ENCODE results near the gene LTO1. TPM values are rescaled to one million over a fixed set of nuclear protein-coding genes. Genes with fewer than 3 reads are reported as not detected.

The LTO1 gene
- total and polyA plus RNA-seq, 2 of the 13 experiments (the other 11 are each of a cell fraction or from before 2014, with no cell fraction given) = 11.8 to 15.0 TPM

DNA sequence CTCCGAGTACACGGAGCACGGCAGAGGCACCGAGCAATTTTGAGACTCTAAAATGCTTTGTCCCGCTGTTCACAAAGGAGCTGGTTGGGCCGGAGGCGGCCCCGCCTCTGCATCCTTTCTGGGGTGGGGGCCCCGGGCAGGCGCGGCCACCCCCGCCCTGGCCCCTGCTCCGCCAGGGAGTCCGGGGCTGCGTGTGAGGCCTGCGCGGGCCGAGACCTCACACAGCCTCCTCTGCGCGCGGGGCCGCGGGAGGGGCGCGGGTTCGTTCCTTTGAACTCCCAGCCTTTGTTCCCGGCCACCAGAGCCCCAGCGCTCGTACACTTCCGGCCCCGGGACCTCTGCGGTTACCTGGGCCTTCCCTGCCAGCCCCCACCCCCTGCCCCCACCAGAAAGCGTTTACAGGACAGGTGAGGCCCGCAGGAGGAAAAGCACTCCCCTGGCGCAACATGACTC, 27.1 kb upstream of the LTO1 start (continued):
- no peak for TF ChIP-seq ZNF660 (CRISPR knock-in tag; IDR thresholded peaks at IDR 0.05; ENCODE audit: borderline replicate concordance, low read depth)
- 0 out of 2 replicates have a peak, but pooled peaks have one; percentile 22 for TF ChIP-seq ATF2 (CRISPR knock-in tag; IDR thresholded peaks at IDR 0.05)
- no peak for TF ChIP-seq ZNF256 (CRISPR knock-in tag; conservative IDR thresholded peaks at IDR 0.05)
- 0 out of 2 replicates have a peak, but pooled peaks have one; percentile 43 for TF ChIP-seq ZNF703 (CRISPR knock-in tag; IDR thresholded peaks at IDR 0.05; ENCODE audit: borderline replicate concordance)
- TF ChIP-seq ZNF337 (CRISPR knock-in tag; IDR thresholded peaks at IDR 0.05; ENCODE audit: borderline replicate concordance, low read depth) = no peak
- 0 out of 2 replicates have a peak, but pooled peaks have one; percentile 50 for TF ChIP-seq MAZ (IDR thresholded peaks at IDR 0.05; ENCODE audit: borderline replicate concordance, low read depth, low read length)
- peak; percentile 53; the same call in 1 of the 2 replicates for TF ChIP-seq MAZ (CRISPR knock-in tag; IDR thresholded peaks at IDR 0.05; ENCODE audit: low read depth)
- peak; percentile 41; the same call in 1 of the 2 replicates for TF ChIP-seq POLR2G (IDR thresholded peaks at IDR 0.05; ENCODE audit: low read depth, low read length)
- peak; percentile 81 for TF ChIP-seq ELF3 (CRISPR knock-in tag; IDR thresholded peaks at IDR 0.05)
- TF ChIP-seq TARDBP (CRISPR knock-in tag; IDR thresholded peaks at IDR 0.05) = peak; percentile 52; the same call in 1 of the 2 replicates
- TF ChIP-seq, protein P1, sequence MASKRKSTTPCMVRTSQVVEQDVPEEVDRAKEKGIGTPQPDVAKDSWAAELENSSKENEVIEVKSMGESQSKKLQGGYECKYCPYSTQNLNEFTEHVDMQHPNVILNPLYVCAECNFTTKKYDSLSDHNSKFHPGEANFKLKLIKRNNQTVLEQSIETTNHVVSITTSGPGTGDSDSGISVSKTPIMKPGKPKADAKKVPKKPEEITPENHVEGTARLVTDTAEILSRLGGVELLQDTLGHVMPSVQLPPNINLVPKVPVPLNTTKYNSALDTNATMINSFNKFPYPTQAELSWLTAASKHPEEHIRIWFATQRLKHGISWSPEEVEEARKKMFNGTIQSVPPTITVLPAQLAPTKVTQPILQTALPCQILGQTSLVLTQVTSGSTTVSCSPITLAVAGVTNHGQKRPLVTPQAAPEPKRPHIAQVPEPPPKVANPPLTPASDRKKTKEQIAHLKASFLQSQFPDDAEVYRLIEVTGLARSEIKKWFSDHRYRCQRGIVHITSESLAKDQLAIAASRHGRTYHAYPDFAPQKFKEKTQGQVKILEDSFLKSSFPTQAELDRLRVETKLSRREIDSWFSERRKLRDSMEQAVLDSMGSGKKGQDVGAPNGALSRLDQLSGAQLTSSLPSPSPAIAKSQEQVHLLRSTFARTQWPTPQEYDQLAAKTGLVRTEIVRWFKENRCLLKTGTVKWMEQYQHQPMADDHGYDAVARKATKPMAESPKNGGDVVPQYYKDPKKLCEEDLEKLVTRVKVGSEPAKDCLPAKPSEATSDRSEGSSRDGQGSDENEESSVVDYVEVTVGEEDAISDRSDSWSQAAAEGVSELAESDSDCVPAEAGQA (IDR thresholded peaks at IDR 0.05; ENCODE audit: low read depth) = no peak
- TF ChIP-seq, protein P1 (CRISPR knock-in tag; IDR thresholded peaks at IDR 0.05; ENCODE audit: borderline replicate concordance) = no peak
- 0 out of 2 replicates have a peak, but pooled peaks have one; percentile 35 for TF ChIP-seq ETV6 (CRISPR knock-in tag; conservative IDR thresholded peaks at IDR 0.05)
- TF ChIP-seq NCOA2 (CRISPR knock-in tag; IDR thresholded peaks at IDR 0.05) = peak; percentile 61
- 0 out of 2 replicates have a peak, but pooled peaks have one; percentile 42 for TF ChIP-seq ZNF563 (CRISPR knock-in tag; IDR thresholded peaks at IDR 0.05)
- no peak for TF ChIP-seq ZNF263 (CRISPR knock-in tag; IDR thresholded peaks at IDR 0.05)
- TF ChIP-seq KMT2A (CRISPR knock-in tag; IDR thresholded peaks at IDR 0.05) = peak; percentile 27; the same call in 1 of the 2 replicates
- peak; percentile 60; the same call in 1 of the 2 replicates for TF ChIP-seq KAT8 (CRISPR knock-in tag; IDR thresholded peaks at IDR 0.05)
- peak; percentile 54; the same call in 1 of the 2 replicates for TF ChIP-seq ZNF580 (CRISPR knock-in tag; IDR thresholded peaks at IDR 0.05; ENCODE audit: borderline replicate concordance, low read depth)
- no peak for TF ChIP-seq MZF1 (CRISPR knock-in tag; IDR thresholded peaks at IDR 0.05; ENCODE audit: borderline replicate concordance)
- peak; percentile 51; the same call in 1 of the 2 replicates for TF ChIP-seq HDAC2 (CRISPR knock-in tag; IDR thresholded peaks at IDR 0.05)
- peak; percentile 24; the same call in 1 of the 2 replicates for TF ChIP-seq FOXA3 (CRISPR knock-in tag; IDR thresholded peaks at IDR 0.05)
- no peak for TF ChIP-seq CBX1 (IDR thresholded peaks at IDR 0.05; ENCODE audit: low read depth)
- peak; percentile 89 for TF ChIP-seq PHF21A (CRISPR knock-in tag; IDR thresholded peaks at IDR 0.05)
- TF ChIP-seq GABPB1 (CRISPR knock-in tag; IDR thresholded peaks at IDR 0.05) = peak; percentile 88

All from HepG2 (cell line).